ENCODE measurements around the gene MEIS3. TPM values are rescaled to one million over a fixed set of nuclear protein-coding genes. Genes with fewer than 3 reads are reported as not detected.
"Not testable (repeated sequence)": the region's sequence is repeated elsewhere in the genome, so short reads cannot be mapped to it uniquely, and the experiment has no call there.

MEIS3 gene
- polyA plus RNA-seq, 3 donors: not detected

DNA sequence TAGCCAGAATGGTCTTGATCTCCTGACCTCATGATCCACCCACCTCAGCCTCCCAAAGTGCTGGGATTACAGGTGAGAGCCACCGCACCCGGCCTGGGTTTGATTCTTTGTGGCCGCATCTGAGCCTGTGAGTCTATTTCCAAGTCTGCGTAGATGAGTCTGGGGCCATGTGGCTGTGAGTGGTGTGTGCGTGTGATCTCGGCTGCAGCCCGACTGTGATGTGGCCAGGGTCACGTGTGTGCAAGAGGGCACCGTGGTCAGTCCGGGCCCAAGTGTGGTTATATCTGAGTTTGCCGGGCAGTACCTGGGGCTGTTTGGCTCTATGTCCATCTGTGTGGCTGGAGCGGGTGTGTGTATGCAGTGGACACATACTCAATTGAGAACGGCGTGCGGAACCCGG, 5.4 kb downstream of the MEIS3 start:
- Mint-ChIP-seq H3K4me1 (peaks cover 9% of the 10 kb centered on the region), H3K4me3 (peak overlapping the region in 1 of 2 donors; percentile 13), H3K9me3 (peaks cover 0 to 11% (median 6%) of the 10 kb centered on the region in 7 donors), H3K36me3 (peaks cover 0 to 2% of the 10 kb centered on the region in 2 donors), H3K27me3 (ENCODE audit: low read depth in 3 of 3) (peaks cover 57 to 75% (median 59%) of the 10 kb centered on the region in 3 donors), H3K27ac (no peak overlapping the region)
- Histone ChIP-seq H3K4me2 (replicated peaks; ENCODE audit: extremely low read depth, low read length, poor library complexity, severe bottlenecking) (no peak overlapping the region), H4K20me1 (ENCODE audit: insufficient read depth, low read length) (no peaks in the 10 kb centered on the region), H3K4me1 (ENCODE audit: control insufficient read depth in 1 of 2, insufficient read depth in 2 of 2, low read length in 2 of 2) (peaks cover 0 to 5% of the 10 kb centered on the region in 2 donors), H3K79me2 (ENCODE audit: insufficient read depth, low read length) (no peaks in the 10 kb centered on the region), H3K36me3 (replicated peaks in 1 of 2; ENCODE audit: control insufficient read depth in 1 of 2, insufficient read depth in 2 of 2, low read length in 2 of 2) (no peaks in the 10 kb centered on the region), H3K27me3 (ENCODE audit: control insufficient read depth in 2 of 2, insufficient read depth in 2 of 2, low read length in 2 of 2) (peaks cover 21 to 35% of the 10 kb centered on the region in 2 donors), H3K4me3 (replicated peaks in 1 of 3; ENCODE audit: low read depth in 2 of 3, low read length in 3 of 3) (no peak overlapping the region), H3K9ac (ENCODE audit: insufficient read depth, low read length, poor library complexity, severe bottlenecking) (no peak overlapping the region), H3K9me3 (replicated peaks in 1 of 2; ENCODE audit: control insufficient read depth in 1 of 2, insufficient read depth in 1 of 2, low read length in 2 of 2) (peaks cover 0 to 11% of the 10 kb centered on the region in 2 donors), H2AFZ (ENCODE audit: insufficient read depth, low read depth, low read length, poor library complexity, severe bottlenecking) (no peak overlapping the region), H3K27ac (ENCODE audit: low read depth in 1 of 2, low read length in 2 of 2) (no peak overlapping the region)
- intact Hi-C loops (cut with micrococcal nuclease): no loop called here
- TF ChIP-seq, protein P1, sequence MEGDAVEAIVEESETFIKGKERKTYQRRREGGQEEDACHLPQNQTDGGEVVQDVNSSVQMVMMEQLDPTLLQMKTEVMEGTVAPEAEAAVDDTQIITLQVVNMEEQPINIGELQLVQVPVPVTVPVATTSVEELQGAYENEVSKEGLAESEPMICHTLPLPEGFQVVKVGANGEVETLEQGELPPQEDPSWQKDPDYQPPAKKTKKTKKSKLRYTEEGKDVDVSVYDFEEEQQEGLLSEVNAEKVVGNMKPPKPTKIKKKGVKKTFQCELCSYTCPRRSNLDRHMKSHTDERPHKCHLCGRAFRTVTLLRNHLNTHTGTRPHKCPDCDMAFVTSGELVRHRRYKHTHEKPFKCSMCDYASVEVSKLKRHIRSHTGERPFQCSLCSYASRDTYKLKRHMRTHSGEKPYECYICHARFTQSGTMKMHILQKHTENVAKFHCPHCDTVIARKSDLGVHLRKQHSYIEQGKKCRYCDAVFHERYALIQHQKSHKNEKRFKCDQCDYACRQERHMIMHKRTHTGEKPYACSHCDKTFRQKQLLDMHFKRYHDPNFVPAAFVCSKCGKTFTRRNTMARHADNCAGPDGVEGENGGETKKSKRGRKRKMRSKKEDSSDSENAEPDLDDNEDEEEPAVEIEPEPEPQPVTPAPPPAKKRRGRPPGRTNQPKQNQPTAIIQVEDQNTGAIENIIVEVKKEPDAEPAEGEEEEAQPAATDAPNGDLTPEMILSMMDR (IDR thresholded peaks at IDR 0.05): no peak
- WGBS (ENCODE audit: insufficient coverage): 94% methylated on average over 14 of the region's 16 CpGs
- DNase-seq: no peak

DNA sequence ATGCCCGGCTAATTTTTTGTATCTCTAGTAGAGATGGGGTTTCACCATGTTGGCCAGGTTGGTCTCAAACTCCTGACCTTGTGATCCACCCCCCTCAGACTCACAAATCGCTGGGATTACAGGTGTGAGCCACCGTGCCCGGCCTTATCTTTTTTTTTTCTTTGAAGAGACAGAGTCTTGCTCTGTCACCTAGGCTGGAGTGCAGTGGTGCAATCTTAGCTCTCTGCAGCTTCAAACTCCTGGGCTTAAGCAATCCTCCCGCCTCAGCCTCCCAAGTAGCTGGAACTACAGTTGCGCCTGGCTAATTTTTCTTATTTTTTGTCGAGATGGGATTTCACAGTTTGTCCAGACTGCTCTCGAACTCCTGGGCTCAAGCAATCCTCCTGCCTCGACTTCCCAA, 7.6 kb downstream of the MEIS3 start:
- H4K20me1 ChIP-seq (ENCODE audit: insufficient read depth, low read length); DNase-seq; H2AFZ ChIP-seq (ENCODE audit: insufficient read depth, low read depth, low read length, poor library complexity, severe bottlenecking); H3K36me3 ChIP-seq (replicated peaks in 1 of 2; ENCODE audit: control insufficient read depth in 1 of 2, insufficient read depth in 2 of 2, low read length in 2 of 2); H3K4me3 ChIP-seq (replicated peaks in 1 of 3; ENCODE audit: low read depth in 2 of 3, low read length in 3 of 3); H3K27ac ChIP-seq (ENCODE audit: low read depth in 1 of 2, low read length in 2 of 2); H3K9me3 Mint-ChIP-seq; H3K36me3 Mint-ChIP-seq; intact Hi-C loops (cut with micrococcal nuclease); H3K9me3 ChIP-seq (replicated peaks in 1 of 2; ENCODE audit: control insufficient read depth in 1 of 2, insufficient read depth in 1 of 2, low read length in 2 of 2); H3K4me1 ChIP-seq (ENCODE audit: control insufficient read depth in 1 of 2, insufficient read depth in 2 of 2, low read length in 2 of 2); H3K9ac ChIP-seq (ENCODE audit: insufficient read depth, low read length, poor library complexity, severe bottlenecking); H3K79me2 ChIP-seq (ENCODE audit: insufficient read depth, low read length); H3K4me2 ChIP-seq (replicated peaks; ENCODE audit: extremely low read depth, low read length, poor library complexity, severe bottlenecking); H3K27ac Mint-ChIP-seq; H3K4me1 Mint-ChIP-seq: not testable (repeated sequence)
- H3K27me3 ChIP-seq (ENCODE audit: control insufficient read depth in 2 of 2, insufficient read depth in 2 of 2, low read length in 2 of 2): peaks cover 5 to 23% of the 10 kb centered on the region in 2 donors
- WGBS (ENCODE audit: insufficient coverage): 87% methylated on average over 8 of the region's 9 CpGs
- Mint-ChIP-seq H3K4me3 (peak overlapping the region in 1 of 2 donors; percentile 21), H3K27me3 (ENCODE audit: low read depth in 3 of 3) (peaks cover 52 to 76% (median 57%) of the 10 kb centered on the region in 3 donors)
